GM10847 (cell line): Measurements from ENCODE around the gene SERPINA4.

ENCODE experiments used
- POLR2A ChIP-seq: IDR thresholded peaks from 2 replicates; pipeline ENCODE4 v1.6.1; 2011; ENCODE audit not compliant: insufficient read length; ENCODE audit errors: extremely low read depth

The SERPINA4 gene

GRCh38 chr14:94592457-94592856 is 31.2 kb downstream of the SERPINA4 start:
- no peak for TF ChIP-seq POLR2A

DNA sequence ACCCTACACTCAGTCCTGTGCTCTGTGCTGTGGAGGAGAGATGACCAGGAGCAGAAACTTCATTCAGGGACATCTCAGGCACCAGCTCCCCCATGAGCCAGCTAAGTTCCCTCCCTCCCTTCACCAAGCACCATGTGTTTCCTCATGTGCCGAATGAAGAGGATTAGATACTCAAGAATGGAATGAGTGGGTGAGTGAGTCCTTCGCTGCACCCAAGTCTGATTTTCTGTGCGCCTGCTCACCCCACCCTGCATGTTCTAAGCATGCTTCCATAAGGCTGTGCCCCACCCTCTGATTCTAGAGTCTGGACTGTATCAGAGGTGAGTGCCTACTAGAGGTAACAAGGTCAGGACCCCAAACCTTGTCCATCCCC is 32.1 kb downstream of the SERPINA4 start:
- no peak for TF ChIP-seq POLR2A

DNA sequence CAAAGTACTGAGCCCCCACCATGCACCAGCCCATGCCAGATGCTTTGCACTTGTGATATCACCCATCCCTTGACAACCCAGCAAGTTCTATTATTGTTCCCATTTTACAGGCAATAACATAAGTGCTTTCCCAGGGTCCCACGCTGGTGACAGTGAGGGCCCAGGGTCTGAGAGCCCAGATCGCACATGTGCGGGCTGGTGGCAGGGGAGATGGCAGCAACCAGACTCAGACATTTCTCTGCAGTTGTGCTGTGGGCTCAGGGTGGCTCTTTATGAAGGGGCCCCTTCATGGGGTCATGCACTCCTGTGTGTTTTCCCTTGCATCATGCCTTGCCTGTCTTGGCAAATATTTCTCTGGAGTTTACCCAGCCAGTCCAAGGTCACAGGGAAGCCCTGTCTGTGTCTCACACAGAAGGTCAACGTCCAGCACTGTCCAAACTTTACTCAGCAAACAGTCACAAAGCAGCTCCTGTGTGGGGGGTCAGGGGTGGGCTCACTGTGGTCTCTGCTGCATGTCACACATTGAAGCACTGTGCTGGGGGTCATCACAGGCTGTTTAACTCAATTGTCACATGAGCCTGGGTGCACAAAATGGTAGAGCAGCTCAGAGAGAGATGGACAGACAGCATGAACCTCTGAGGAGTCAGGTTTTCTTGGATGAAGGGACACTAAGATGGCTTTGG is 32.6 kb downstream of the SERPINA4 start:
- no peak for TF ChIP-seq POLR2A

DNA sequence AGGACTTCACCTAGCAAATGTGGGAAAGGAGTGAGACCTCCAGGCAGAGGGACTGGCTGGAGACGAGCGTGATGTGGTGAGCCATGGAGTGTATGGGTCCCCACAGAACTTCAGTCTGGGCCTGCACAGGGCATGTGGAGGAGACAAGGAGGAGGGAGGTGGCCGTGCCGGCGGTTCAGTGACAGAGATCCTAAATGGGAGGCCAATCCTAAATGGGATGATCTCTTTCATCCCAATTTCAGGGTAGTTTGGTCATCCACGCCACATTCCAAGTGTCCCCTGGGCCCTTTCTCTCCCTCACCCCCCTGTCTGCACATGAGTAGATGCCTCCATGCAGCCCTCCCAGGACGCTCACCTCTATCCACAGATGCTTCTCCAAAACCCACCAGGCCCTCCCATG is 33.2 kb downstream of the SERPINA4 start:
- TF ChIP-seq POLR2A, result no peak

DNA sequence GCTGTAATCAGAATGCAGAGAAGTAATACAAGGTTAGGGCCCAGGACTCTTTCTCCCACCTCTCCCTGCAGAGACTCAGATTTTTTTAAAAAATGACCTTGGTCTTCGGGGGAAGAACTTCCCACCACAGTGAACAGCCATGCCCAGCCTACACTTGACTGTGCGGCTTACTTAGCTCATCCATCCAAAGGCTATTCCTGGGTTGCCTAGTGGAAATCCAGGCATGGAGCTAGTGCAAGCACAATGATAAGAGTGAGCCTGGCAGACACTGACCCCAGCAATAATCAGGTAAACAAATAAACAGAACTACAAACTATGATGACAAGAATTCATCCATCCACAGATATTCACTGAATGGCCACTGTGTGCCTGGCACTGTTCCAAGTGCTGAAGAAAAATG is 34.7 kb downstream of the SERPINA4 start:
- TF ChIP-seq POLR2A, result no peak

GRCh38 chr14:94596361-94596760 is 35.1 kb downstream of the SERPINA4 start:
- no peak for TF ChIP-seq POLR2A

DNA sequence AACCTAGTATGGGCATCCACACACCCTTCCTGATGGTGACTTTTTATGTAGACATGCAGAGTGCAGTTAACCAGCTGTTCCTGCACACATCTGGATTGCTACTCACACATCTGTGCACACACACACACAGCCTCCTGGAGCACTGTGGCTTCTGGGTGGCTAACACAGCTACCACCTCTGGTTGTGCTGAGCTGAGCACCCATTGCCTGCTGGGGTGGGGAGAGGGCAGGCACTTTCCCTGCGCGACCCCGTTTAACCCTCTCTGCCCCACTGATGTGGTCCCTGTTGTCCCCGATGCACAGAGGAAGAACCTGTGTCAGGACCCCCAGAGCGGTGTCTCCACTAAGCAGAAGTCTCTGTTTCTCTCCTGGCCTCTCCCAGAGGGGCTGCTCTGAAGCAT is 36.5 kb downstream of the SERPINA4 start:
- no peak for TF ChIP-seq POLR2A

GRCh38 chr14:94598506-94598815 is 37.2 kb downstream of the SERPINA4 start:
- TF ChIP-seq POLR2A, result no peak

GRCh38 chr14:94598816-94599655 is 37.8 kb downstream of the SERPINA4 start:
- TF ChIP-seq POLR2A, result no peak

DNA sequence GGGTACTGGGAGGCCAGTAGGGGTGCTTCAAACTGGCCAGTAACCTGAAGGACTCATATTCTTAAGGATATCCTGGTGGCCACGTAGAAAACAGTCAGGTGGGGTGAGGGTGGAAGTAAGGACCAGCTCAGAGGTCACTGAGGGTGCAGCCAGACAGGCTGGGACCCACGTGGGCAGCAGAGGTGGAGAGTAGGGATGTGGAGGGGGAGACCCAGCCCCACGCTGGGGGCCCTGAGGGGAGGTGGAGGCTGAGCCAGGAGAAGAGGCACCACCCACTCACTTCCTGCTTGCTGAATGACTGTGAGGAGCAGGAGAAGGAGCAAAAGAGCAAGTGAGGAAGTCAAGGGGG is 38.4 kb downstream of the SERPINA4 start:
- no peak for TF ChIP-seq POLR2A

DNA sequence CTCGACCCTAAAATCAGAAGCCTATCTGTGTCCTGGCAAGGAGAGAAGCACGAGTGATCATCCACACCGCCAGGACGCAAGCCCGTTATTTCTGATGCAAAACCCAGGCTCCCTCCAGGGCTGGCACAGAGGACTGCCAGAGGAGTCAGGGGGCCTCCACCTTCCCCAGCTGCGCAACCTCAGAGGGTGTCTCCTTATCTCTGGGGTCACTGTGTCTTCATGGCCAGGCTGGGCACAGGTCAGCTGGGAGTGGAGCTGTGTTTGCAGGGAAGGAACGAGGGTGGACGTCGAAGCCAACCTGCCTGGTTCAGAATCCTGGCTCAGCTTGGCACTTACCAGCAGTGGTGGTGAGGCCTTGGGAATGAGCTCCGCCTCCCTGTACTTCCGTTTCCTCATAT is 38.9 kb downstream of the SERPINA4 start:
- TF ChIP-seq POLR2A, result no peak

GRCh38 chr14:94601884-94602391 is 40.7 kb downstream of the SERPINA4 start:
- no peak for TF ChIP-seq POLR2A

- TF ChIP-seq POLR2A, result no peak
Measured at GRCh38 chr14:94602722-94603121, 41.5 kb downstream of the SERPINA4 start.

DNA sequence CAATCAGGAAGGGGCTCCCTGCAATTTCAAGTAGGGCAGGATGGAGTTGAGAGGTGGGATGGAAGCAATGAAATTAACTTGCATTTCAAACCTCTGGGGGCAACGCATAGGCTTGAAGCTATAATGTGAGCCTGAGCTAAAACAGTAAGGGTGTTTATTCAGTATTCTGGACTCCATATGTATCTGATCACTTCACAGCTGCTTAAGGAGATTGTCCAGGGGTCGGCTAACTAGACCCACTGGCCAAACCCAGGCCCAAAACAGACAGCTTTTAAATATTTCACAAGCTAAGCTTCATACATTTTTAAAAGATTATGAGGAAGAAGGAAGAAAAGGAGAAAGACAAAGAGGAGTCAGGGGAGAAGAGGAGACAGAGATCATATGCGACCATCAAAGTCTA is 44.1 kb downstream of the SERPINA4 start:
- TF ChIP-seq POLR2A, result no peak

GRCh38 chr14:94611179-94611578 is 49.9 kb downstream of the SERPINA4 start:
- no peak for TF ChIP-seq POLR2A

- TF ChIP-seq POLR2A, result no peak
Measured at GRCh38 chr14:94612174-94612573, 50.9 kb downstream of the SERPINA4 start, which contains the start of gene SERPINA3. Gene SERPINA3, plus strand, starts transcription at chr14:94612391. Its CDS starts 2,051 bp downstream, at chr14:94614442.

GRCh38 chr14:94612580-94613554 is 51.6 kb downstream of the SERPINA4 start:
- TF ChIP-seq POLR2A, result no peak
